ENCODE measurements around the gene GRIK3. TPM values are rescaled to one million over a fixed set of nuclear protein-coding genes. Genes with fewer than 3 reads are reported as not detected.

Gene GRIK3
- polyA plus RNA-seq, 2 of the 4 experiments (the other 2 are of a cell fraction), result not detected

GRCh38 chr1:36843027-36843426, 191.3 kb downstream of the GRIK3 start:
- POLR2A ChIA-PET, result no interaction called here
- ATAC-seq, result no peak

GRCh38 chr1:36842448-36842847, 191.9 kb downstream of the GRIK3 start:
- no peak overlapping the region for H3K4me3 ChIP-seq
- POLR2A ChIA-PET, result no interaction called here
- WGBS (ENCODE audit: missing lambda C conversion rate), result 5% methylated on average over 4 of the region's 7 CpGs
- TF ChIP-seq FOSB (CRISPR knock-in tag; IDR thresholded peaks at IDR 0.05) (no peak), RFX5 (IDR thresholded peaks at IDR 0.05) (no peak), HOXB13 (CRISPR knock-in tag; IDR thresholded peaks at IDR 0.05; ENCODE audit: low read depth) (no peak), JUN (IDR thresholded peaks at IDR 0.05) (no peak), RAD21 (conservative IDR thresholded peaks at IDR 0.05 in 1 of 2, IDR thresholded peaks at IDR 0.05 in 1 of 2) (no peak), GATA3 (IDR thresholded peaks at IDR 0.05; ENCODE audit: borderline replicate concordance) (no peak), HOXB5 (CRISPR knock-in tag; IDR thresholded peaks at IDR 0.05) (no peak), SMC3 (IDR thresholded peaks at IDR 0.05) (no peak), TP53 (CRISPR knock-in tag; IDR thresholded peaks at IDR 0.05) (no peak), KDM1A (IDR thresholded peaks at IDR 0.05; ENCODE audit: low read depth) (no peak), EHMT2 (IDR thresholded peaks at IDR 0.05; ENCODE audit: low read depth) (no peak), RARB (CRISPR knock-in tag; IDR thresholded peaks at IDR 0.05) (no peak), USF2 (IDR thresholded peaks at IDR 0.05) (no peak)
- TF ChIP-seq, protein P1, sequence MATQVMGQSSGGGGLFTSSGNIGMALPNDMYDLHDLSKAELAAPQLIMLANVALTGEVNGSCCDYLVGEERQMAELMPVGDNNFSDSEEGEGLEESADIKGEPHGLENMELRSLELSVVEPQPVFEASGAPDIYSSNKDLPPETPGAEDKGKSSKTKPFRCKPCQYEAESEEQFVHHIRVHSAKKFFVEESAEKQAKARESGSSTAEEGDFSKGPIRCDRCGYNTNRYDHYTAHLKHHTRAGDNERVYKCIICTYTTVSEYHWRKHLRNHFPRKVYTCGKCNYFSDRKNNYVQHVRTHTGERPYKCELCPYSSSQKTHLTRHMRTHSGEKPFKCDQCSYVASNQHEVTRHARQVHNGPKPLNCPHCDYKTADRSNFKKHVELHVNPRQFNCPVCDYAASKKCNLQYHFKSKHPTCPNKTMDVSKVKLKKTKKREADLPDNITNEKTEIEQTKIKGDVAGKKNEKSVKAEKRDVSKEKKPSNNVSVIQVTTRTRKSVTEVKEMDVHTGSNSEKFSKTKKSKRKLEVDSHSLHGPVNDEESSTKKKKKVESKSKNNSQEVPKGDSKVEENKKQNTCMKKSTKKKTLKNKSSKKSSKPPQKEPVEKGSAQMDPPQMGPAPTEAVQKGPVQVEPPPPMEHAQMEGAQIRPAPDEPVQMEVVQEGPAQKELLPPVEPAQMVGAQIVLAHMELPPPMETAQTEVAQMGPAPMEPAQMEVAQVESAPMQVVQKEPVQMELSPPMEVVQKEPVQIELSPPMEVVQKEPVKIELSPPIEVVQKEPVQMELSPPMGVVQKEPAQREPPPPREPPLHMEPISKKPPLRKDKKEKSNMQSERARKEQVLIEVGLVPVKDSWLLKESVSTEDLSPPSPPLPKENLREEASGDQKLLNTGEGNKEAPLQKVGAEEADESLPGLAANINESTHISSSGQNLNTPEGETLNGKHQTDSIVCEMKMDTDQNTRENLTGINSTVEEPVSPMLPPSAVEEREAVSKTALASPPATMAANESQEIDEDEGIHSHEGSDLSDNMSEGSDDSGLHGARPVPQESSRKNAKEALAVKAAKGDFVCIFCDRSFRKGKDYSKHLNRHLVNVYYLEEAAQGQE (IDR thresholded peaks at IDR 0.05), result no peak
- no peak overlapping the region for H3K27ac ChIP-seq
- H3K4me2 ChIP-seq, result no peak overlapping the region
- CTCF ChIA-PET, result interaction anchor here (1.5 kb wide), 1 partner anchor 13 kb away, joined by 4 read pairs; no protein-coding TSS in a partner anchor
- H3K9me3 ChIP-seq, result no peaks in the 10 kb centered on the region
- DNase-seq (ENCODE audit: low read depth in 1 of 2, low spot score in 1 of 2) (no peak), ATAC-seq (no peak), FAIRE-seq (no peak)
- H3K4me1 ChIP-seq, result no peaks in the 10 kb centered on the region

More at GRCh38 chr1:36843027-36843426, 191.3 kb downstream of the GRIK3 start:
- Histone ChIP-seq H3K27ac (no peak overlapping the region), H3K4me1 (no peaks in the 10 kb centered on the region), H3K9me3 (no peaks in the 10 kb centered on the region), H3K4me2 (no peak overlapping the region), H3K4me3 (no peak overlapping the region)
- DNase-seq (ENCODE audit: low read depth in 1 of 2, low spot score in 1 of 2), result no peak
- no peak for FAIRE-seq
- 45% methylated on average over 10 of the region's 11 CpGs for WGBS (ENCODE audit: missing lambda C conversion rate)
- TF ChIP-seq EHMT2 (IDR thresholded peaks at IDR 0.05; ENCODE audit: low read depth) (no peak), FOXS1 (CRISPR knock-in tag; IDR thresholded peaks at IDR 0.05) (no peak), GATA3 (IDR thresholded peaks at IDR 0.05; ENCODE audit: borderline replicate concordance) (no peak), POLR2A (IDR thresholded peaks at IDR 0.05; ENCODE audit: low read length) (no peak), CHD2 (IDR thresholded peaks at IDR 0.05; ENCODE audit: low read length, partially characterized antibody) (no peak), CTCF (IDR thresholded peaks at IDR 0.05) (no peak), PHF8 (IDR thresholded peaks at IDR 0.05; ENCODE audit: borderline replicate concordance, low read depth) (no peak), CBX8 (IDR thresholded peaks at IDR 0.05) (no peak), MYC (IDR thresholded peaks at IDR 0.05; ENCODE audit: borderline replicate concordance, low read length) (no peak), MAX (IDR thresholded peaks at IDR 0.05) (no peak), RFX5 (IDR thresholded peaks at IDR 0.05) (no peak), KDM5A (IDR thresholded peaks at IDR 0.05) (no peak), JUN (IDR thresholded peaks at IDR 0.05) (no peak), SMC3 (IDR thresholded peaks at IDR 0.05) (no peak), ATOH8 (CRISPR knock-in tag; IDR thresholded peaks at IDR 0.05; ENCODE audit: low read depth) (no peak), BHLHE40 (IDR thresholded peaks at IDR 0.05; ENCODE audit: low read depth, low read length) (no peak), HDAC2 (IDR thresholded peaks at IDR 0.05) (no peak), ZNF302 (CRISPR knock-in tag; IDR thresholded peaks at IDR 0.05) (no peak), EP300 (IDR thresholded peaks at IDR 0.05) (no peak)
- TF ChIP-seq, protein P2, sequence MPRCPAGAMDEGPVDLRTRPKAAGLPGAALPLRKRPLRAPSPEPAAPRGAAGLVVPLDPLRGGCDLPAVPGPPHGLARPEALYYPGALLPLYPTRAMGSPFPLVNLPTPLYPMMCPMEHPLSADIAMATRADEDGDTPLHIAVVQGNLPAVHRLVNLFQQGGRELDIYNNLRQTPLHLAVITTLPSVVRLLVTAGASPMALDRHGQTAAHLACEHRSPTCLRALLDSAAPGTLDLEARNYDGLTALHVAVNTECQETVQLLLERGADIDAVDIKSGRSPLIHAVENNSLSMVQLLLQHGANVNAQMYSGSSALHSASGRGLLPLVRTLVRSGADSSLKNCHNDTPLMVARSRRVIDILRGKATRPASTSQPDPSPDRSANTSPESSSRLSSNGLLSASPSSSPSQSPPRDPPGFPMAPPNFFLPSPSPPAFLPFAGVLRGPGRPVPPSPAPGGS (IDR thresholded peaks at IDR 0.05), result no peak
- CTCF ChIA-PET, result interaction anchor here (1.5 kb wide), 1 partner anchor 13 kb away, joined by 4 read pairs; no protein-coding TSS in a partner anchor
